Trophoblast cell (in vitro differentiated cells and primary cell): ENCODE data around the gene EIF4G2.
A peak's percentile ranks its signal among the peaks of the same experiment; 100 is the strongest.

Experiments used
- DNase-seq, 2 donors: peaks; one replicate each; pipeline ENCODE4 v3.0.0-alpha.2; 2016
- H2AFZ ChIP-seq: 2 replicates; pipeline ENCODE4 v1.6.1; 2013; ENCODE audit warnings: low read length, moderate library complexity, mild to moderate bottlenecking; ENCODE audit not compliant: insufficient read depth, poor library complexity
- H2AK5ac ChIP-seq: 2 replicates; pipeline ENCODE4 v1.6.1; 2013; ENCODE audit warnings: mild to moderate bottlenecking, low read length
- H2BK120ac ChIP-seq: 2 replicates; pipeline ENCODE4 v1.6.1; 2013; ENCODE audit warnings: low read length, mild to moderate bottlenecking, moderate library complexity; ENCODE audit not compliant: insufficient read depth, poor library complexity
- H2BK12ac ChIP-seq: 2 replicates; pipeline ENCODE4 v1.6.1; 2013; ENCODE audit warnings: mild to moderate bottlenecking, low read length, moderate library complexity
- H2BK5ac ChIP-seq: 2 replicates; pipeline ENCODE4 v1.6.1; 2013; ENCODE audit warnings: low read length, low read depth, moderate library complexity, mild to moderate bottlenecking; ENCODE audit not compliant: poor library complexity
- H3K14ac ChIP-seq: 2 replicates; pipeline ENCODE4 v1.6.1; 2013; ENCODE audit warnings: mild to moderate bottlenecking, low read length
- H3K18ac ChIP-seq: 2 replicates; pipeline ENCODE4 v1.6.1; 2013; ENCODE audit warnings: mild to moderate bottlenecking, low read length
- H3K23ac ChIP-seq: 2 replicates; pipeline ENCODE4 v1.6.1; 2013; ENCODE audit warnings: low read length
- H3K27ac ChIP-seq: 2 replicates; pipeline ENCODE4 v1.5.1; 2013; ENCODE audit warnings: low read depth, mild to moderate bottlenecking, inconsistent platforms, low read length, moderate library complexity
- H3K27me3 ChIP-seq: 2 replicates; pipeline ENCODE4 v1.6.1; 2013; ENCODE audit warnings: inconsistent platforms, mild to moderate bottlenecking, low read length, moderate library complexity; ENCODE audit not compliant: insufficient read depth
- H3K36me3 ChIP-seq, 2 experiments: 1 replicate in 1 of 2; 2 replicates in 1 of 2; pipeline ENCODE4 v1.6.1; 2013; ENCODE audit warnings: low read length in 2 of 2, mild to moderate bottlenecking in 2 of 2, moderate library complexity in 1 of 2; ENCODE audit not compliant: insufficient read depth in 2 of 2, control insufficient read depth in 1 of 2
- H3K4ac ChIP-seq: 2 replicates; pipeline ENCODE4 v1.6.1; 2013; ENCODE audit warnings: low read depth, mild to moderate bottlenecking, low read length, moderate library complexity
- H3K4me1 ChIP-seq, 2 experiments: 1 replicate in 1 of 2; 2 replicates in 1 of 2; pipeline ENCODE4 v1.6.1; 2013; ENCODE audit warnings: low read length in 2 of 2, mild to moderate bottlenecking in 2 of 2, moderate library complexity in 1 of 2; ENCODE audit not compliant: insufficient read depth in 2 of 2, control insufficient read depth in 1 of 2
- H3K4me2 ChIP-seq: 2 replicates; pipeline ENCODE4 v1.6.1; 2013; ENCODE audit warnings: inconsistent platforms, mild to moderate bottlenecking, low read length, moderate library complexity
- H3K4me3 ChIP-seq: 2 replicates; pipeline ENCODE4 v1.5.1; 2013; ENCODE audit warnings: mild to moderate bottlenecking, low read depth, low read length, inconsistent platforms
- H3K79me1 ChIP-seq: one replicate; pipeline ENCODE4 v1.6.1; 2013; ENCODE audit warnings: low read length
- H3K79me2 ChIP-seq: 2 replicates; pipeline ENCODE4 v1.6.1; 2013; ENCODE audit warnings: low read length, mild to moderate bottlenecking; ENCODE audit not compliant: control insufficient read depth, insufficient read depth, poor library complexity
- H3K9ac ChIP-seq: 2 replicates; pipeline ENCODE4 v1.6.1; 2013; ENCODE audit warnings: mild to moderate bottlenecking, low read length
- H3K9me3 ChIP-seq: 2 replicates; pipeline ENCODE4 v1.6.1; 2013; ENCODE audit warnings: low read depth, mild to moderate bottlenecking, control low read depth, inconsistent platforms, low read length; ENCODE audit not compliant: insufficient read depth
- H4K12ac ChIP-seq: 2 replicates; pipeline ENCODE4 v1.6.1; 2013; ENCODE audit warnings: low read depth, mild to moderate bottlenecking, low read length, moderate library complexity
- H4K8ac ChIP-seq: 2 replicates; pipeline ENCODE4 v1.6.1; 2013; ENCODE audit warnings: low read depth, mild to moderate bottlenecking, low read length, moderate library complexity
- H4K91ac ChIP-seq: one replicate; pipeline ENCODE4 v1.6.1; 2013; ENCODE audit warnings: low read depth, mild to moderate bottlenecking, low read length, moderate library complexity
- WGBS: extraction: QIAGEN DNeasy Blood & Tissue Kit; methylation state at CpG from one replicate; pipeline ENCODE4 v1.1.7; 2013; ENCODE audit warnings: missing lambda C conversion rate; ENCODE audit not compliant: insufficient read length, insufficient coverage; ENCODE audit errors: extremely low coverage; 5-methylcytosine and 5-hydroxymethylcytosine counted together

Gene EIF4G2

DNA sequence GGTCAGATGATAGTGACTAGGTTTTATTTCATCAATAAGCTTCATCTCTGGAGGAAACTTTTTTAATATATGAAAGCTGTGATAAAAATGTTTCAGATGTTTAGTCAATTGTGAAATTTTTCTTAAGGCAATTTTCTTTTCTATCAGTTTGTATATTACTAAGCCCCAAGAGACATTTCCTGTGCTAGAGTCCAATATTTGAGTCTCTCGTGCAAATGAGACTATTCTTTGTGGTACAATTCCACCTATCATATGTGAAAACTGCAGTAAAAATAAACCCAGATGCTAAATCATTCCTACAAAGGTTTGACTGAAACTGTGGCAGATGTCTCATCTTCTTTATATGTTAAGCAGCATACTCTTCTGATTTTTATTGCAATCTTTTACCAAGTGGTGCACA, 29.6 kb downstream of the EIF4G2 start:
- Histone ChIP-seq H4K12ac (no peak overlapping the region), H3K27ac (peak overlapping the region; percentile 93), H3K4me2 (no peak overlapping the region), H3K9ac (no peak overlapping the region), H3K4me1 (peaks cover 7 to 17% of the 10 kb centered on the region in 2 experiments), H2BK120ac (no peak overlapping the region), H3K14ac (no peak overlapping the region), H4K8ac (no peak overlapping the region), H4K91ac (no peak overlapping the region), H3K36me3 (peaks cover 3 to 12% of the 10 kb centered on the region in 2 experiments), H3K23ac (no peak overlapping the region), H3K4ac (no peak overlapping the region), H3K4me3 (no peak overlapping the region), H3K9me3 (no peaks in the 10 kb centered on the region), H2BK5ac (peak overlapping the region; percentile 74), H3K79me1 (peaks cover 12% of the 10 kb centered on the region), H3K79me2 (no peaks in the 10 kb centered on the region), H3K27me3 (no peaks in the 10 kb centered on the region), H2AK5ac (no peak overlapping the region), H2BK12ac (no peak overlapping the region), H2AFZ (no peak overlapping the region), H3K18ac (no peak overlapping the region)
- WGBS: no CpG with 5 or more reads among the region's 1 CpG
- no peak for DNase-seq

DNA sequence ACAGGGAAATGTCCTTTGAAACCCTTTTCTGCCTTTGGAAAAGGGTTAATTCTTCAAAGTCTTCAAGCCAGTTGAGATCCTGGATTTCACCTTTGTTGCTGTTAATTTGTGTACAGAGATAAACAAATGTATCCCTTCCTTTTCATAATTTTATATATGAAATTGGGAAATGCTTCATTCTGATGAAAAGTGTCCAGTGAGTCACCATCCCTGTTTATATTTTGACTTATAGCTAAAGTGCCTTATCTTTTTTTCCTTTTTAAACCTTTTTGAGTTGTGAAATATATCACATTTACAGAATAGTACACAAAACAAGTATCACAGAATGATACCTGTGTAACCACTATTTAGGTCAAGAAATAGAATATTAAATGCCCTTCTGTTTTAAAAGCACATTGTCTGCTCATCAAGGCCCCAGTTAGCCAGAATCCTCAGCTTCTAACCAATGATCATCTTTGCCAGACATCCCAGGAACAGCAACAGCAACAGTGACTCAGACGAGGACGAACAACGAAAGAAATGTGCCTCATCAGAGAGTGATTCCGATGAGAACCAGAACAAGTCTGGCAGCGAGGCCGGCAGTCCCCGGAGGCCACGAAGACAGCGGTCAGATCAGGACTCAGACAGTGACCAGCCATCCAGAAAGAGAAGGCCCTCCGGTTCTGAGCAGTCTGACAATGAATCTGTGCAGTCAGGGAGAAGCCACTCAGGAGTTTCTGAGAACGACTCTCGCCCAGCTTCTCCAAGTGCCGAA, 30.3 kb downstream of the EIF4G2 start:
- Histone ChIP-seq H3K79me1 (peaks cover 12% of the 10 kb centered on the region), H3K36me3 (peaks cover 6 to 15% of the 10 kb centered on the region in 2 experiments), H3K4me2 (no peak overlapping the region), H3K18ac (peak overlapping the region; percentile 77), H3K9ac (no peak overlapping the region), H3K4me1 (peaks cover 7 to 17% of the 10 kb centered on the region in 2 experiments), H4K91ac (peak overlapping the region; percentile 85), H3K14ac (peak overlapping the region; percentile 79), H3K27me3 (no peaks in the 10 kb centered on the region), H2BK5ac (peak overlapping the region; percentile 85), H3K4ac (peak overlapping the region; percentile 33), H4K12ac (no peak overlapping the region), H3K27ac (peak overlapping the region; percentile 94), H4K8ac (peak overlapping the region; percentile 35), H3K23ac (no peak overlapping the region), H3K9me3 (no peaks in the 10 kb centered on the region), H3K4me3 (no peak overlapping the region), H2BK120ac (peak overlapping the region; percentile 52), H3K79me2 (no peaks in the 10 kb centered on the region), H2BK12ac (peak overlapping the region; percentile 86), H2AFZ (no peak overlapping the region), H2AK5ac (no peak overlapping the region)
- no CpG with 5 or more reads among the region's 13 CpGs for WGBS
- DNase-seq: peak; percentile 64 to 67

DNA sequence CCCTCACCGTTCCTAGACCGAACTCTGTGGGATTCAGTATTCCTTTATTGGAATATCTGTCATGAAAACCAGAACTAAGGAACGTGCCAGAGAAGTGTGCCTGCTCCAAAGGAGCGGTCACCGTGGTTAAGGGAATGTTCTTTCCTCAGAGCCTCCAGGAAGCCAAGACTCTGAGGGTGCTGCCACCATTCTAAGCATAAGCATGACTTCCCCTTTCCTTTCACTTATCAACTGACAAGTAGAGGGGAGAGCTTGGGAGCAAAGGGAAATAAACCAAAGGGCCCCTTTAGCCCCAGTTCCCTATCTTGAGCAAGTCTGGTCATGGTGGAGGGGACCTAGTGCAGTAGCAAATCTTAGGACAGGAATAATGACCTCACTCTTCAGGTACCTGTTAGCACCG, 30.9 kb downstream of the EIF4G2 start:
- H2AFZ ChIP-seq: no peak overlapping the region
- H3K79me1 ChIP-seq: peaks cover 12% of the 10 kb centered on the region
- H4K91ac ChIP-seq: peak overlapping the region; percentile 85
- peak overlapping the region; percentile 85 for H2BK5ac ChIP-seq
- no peak overlapping the region for H2AK5ac ChIP-seq
- no peak overlapping the region for H3K9ac ChIP-seq
- peaks cover 6 to 16% of the 10 kb centered on the region in 2 experiments for H3K36me3 ChIP-seq
- no peak for DNase-seq
- H3K27me3 ChIP-seq: no peaks in the 10 kb centered on the region
- no peaks in the 10 kb centered on the region for H3K79me2 ChIP-seq
- H3K4me1 ChIP-seq: peaks cover 7 to 17% of the 10 kb centered on the region in 2 experiments
- peak overlapping the region; percentile 94 for H3K27ac ChIP-seq
- no peaks in the 10 kb centered on the region for H3K9me3 ChIP-seq
- peak overlapping the region; percentile 33 for H3K4ac ChIP-seq
- H3K14ac ChIP-seq: peak overlapping the region; percentile 79
- H4K8ac ChIP-seq: peak overlapping the region; percentile 35
- H2BK12ac ChIP-seq: peak overlapping the region; percentile 86
- H3K18ac ChIP-seq: peak overlapping the region; percentile 77
- H3K4me2 ChIP-seq: no peak overlapping the region
- H2BK120ac ChIP-seq: peak overlapping the region; percentile 52
- no CpG with 5 or more reads among the region's 6 CpGs for WGBS
- H3K4me3 ChIP-seq: no peak overlapping the region
- H3K23ac ChIP-seq: no peak overlapping the region
- H4K12ac ChIP-seq: no peak overlapping the region

DNA sequence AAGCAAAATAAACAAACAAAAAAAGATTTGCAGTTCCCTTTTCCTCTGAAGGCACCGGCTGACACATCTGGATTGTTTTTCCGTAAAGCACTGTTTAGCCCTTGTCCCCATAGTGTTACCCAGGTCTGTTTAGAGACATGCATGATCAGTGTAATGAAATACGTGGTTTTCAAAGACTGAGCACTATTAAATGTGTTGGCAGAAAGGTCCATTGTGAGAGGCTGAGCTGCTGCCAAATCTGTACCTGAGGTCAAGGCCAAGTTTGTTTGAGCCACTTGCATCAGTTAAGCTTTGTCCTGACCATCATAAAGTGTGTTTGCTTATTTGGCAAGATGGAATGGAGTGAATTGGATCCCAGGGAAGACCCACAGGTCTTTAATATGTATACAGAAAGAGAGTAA, 31.3 kb downstream of the EIF4G2 start:
- H2BK12ac ChIP-seq: peak overlapping the region; percentile 18
- no peak overlapping the region for H4K91ac ChIP-seq
- H3K36me3 ChIP-seq: peaks cover 10 to 20% of the 10 kb centered on the region in 2 experiments
- no CpG with 5 or more reads among the region's 3 CpGs for WGBS
- peaks cover 7 to 17% of the 10 kb centered on the region in 2 experiments for H3K4me1 ChIP-seq
- H2BK120ac ChIP-seq: no peak overlapping the region
- H4K8ac ChIP-seq: no peak overlapping the region
- peak overlapping the region; percentile 31 for H2BK5ac ChIP-seq
- H4K12ac ChIP-seq: no peak overlapping the region
- no peak overlapping the region for H2AFZ ChIP-seq
- H3K79me1 ChIP-seq: peaks cover 12% of the 10 kb centered on the region
- H3K79me2 ChIP-seq: no peaks in the 10 kb centered on the region
- peak overlapping the region; percentile 94 for H3K27ac ChIP-seq
- H3K4me3 ChIP-seq: no peak overlapping the region
- no peak overlapping the region for H3K14ac ChIP-seq
- H3K4me2 ChIP-seq: no peak overlapping the region
- no peaks in the 10 kb centered on the region for H3K9me3 ChIP-seq
- no peak overlapping the region for H3K23ac ChIP-seq
- H3K27me3 ChIP-seq: no peaks in the 10 kb centered on the region
- no peak overlapping the region for H3K9ac ChIP-seq
- peak overlapping the region; percentile 24 for H3K4ac ChIP-seq
- no peak overlapping the region for H2AK5ac ChIP-seq
- no peak overlapping the region for H3K18ac ChIP-seq
- DNase-seq: no peak
